H9 (cell line): ENCODE measurements around the gene HEYL. TPM values are rescaled to one million over a fixed set of nuclear protein-coding genes. Genes with fewer than 3 reads are reported as not detected.

Experiments
- DNase-seq: peaks from one replicate; pipeline ENCODE4 v3.0.0-alpha.2; 2017
- H2AFZ ChIP-seq: one replicate; pipeline ENCODE4 v1.6.1; 2013; ENCODE audit warnings: mild to moderate bottlenecking, low read length, control low read depth, moderate library complexity
- H2AK5ac ChIP-seq: 2 replicates; pipeline ENCODE4 v1.6.1; 2013; ENCODE audit warnings: low read length, control low read depth, mixed read lengths; ENCODE audit not compliant: insufficient read length
- H2BK120ac ChIP-seq: one replicate; pipeline ENCODE4 v1.6.1; 2013; ENCODE audit warnings: low read depth, mild to moderate bottlenecking, low read length, control low read depth, inconsistent platforms; ENCODE audit not compliant: poor library complexity, severe bottlenecking
- H2BK12ac ChIP-seq: 2 replicates; pipeline ENCODE4 v1.6.1; 2013; ENCODE audit warnings: low read length, control low read depth, mixed read lengths, low read depth; ENCODE audit not compliant: insufficient read length
- H2BK15ac ChIP-seq: 2 replicates; pipeline ENCODE4 v1.6.1; 2013; ENCODE audit warnings: low read depth, low read length, control low read depth
- H2BK20ac ChIP-seq: one replicate; pipeline ENCODE4 v1.6.1; 2013; ENCODE audit warnings: low read depth, mild to moderate bottlenecking, low read length, control low read depth, inconsistent platforms; ENCODE audit not compliant: poor library complexity, severe bottlenecking
- H2BK5ac ChIP-seq: 2 replicates; pipeline ENCODE4 v1.6.1; 2013; ENCODE audit warnings: low read length, control low read depth, mixed read lengths; ENCODE audit not compliant: insufficient read length
- H3K14ac ChIP-seq: 2 replicates; pipeline ENCODE4 v1.6.1; 2013; ENCODE audit warnings: low read length, control low read depth; ENCODE audit not compliant: insufficient read depth
- H3K18ac ChIP-seq: 2 replicates; pipeline ENCODE4 v1.6.1; 2013; ENCODE audit warnings: low read depth, mild to moderate bottlenecking, mixed read lengths, low read length, control low read depth; ENCODE audit not compliant: insufficient read length
- H3K23ac ChIP-seq: 2 replicates; pipeline ENCODE4 v1.6.1; 2013; ENCODE audit warnings: low read length, control low read depth, mixed read lengths, low read depth; ENCODE audit not compliant: insufficient read length
- H3K23me2 ChIP-seq: 2 replicates; pipeline ENCODE4 v1.6.1; 2013; ENCODE audit warnings: low read depth, mild to moderate bottlenecking, mixed read lengths, low read length, control low read depth; ENCODE audit not compliant: insufficient read length, poor library complexity, severe bottlenecking
- H3K27ac ChIP-seq: 2 replicates; pipeline ENCODE4 v1.5.1; 2013; ENCODE audit warnings: low read length, control low read depth, mixed read lengths, low read depth; ENCODE audit not compliant: insufficient read length
- H3K27me3 ChIP-seq: 2 replicates; pipeline ENCODE4 v1.6.1; 2013; ENCODE audit warnings: low read length, control low read depth, inconsistent platforms; ENCODE audit not compliant: insufficient read depth
- H3K4ac ChIP-seq: 2 replicates; pipeline ENCODE4 v1.6.1; 2013; ENCODE audit warnings: low read depth, mild to moderate bottlenecking, control low read depth, inconsistent platforms, low read length, moderate library complexity
- H3K4me1 ChIP-seq: 2 replicates; pipeline ENCODE4 v1.6.1; 2013; ENCODE audit warnings: low read length, control low read depth, inconsistent platforms; ENCODE audit not compliant: insufficient read depth
- H3K4me2 ChIP-seq: 2 replicates; pipeline ENCODE4 v1.6.1; 2013; ENCODE audit warnings: low read length, control low read depth, mixed read lengths; ENCODE audit not compliant: insufficient read length, insufficient read depth
- H3K56ac ChIP-seq: 2 replicates; pipeline ENCODE4 v1.6.1; 2013; ENCODE audit warnings: low read depth, mild to moderate bottlenecking, mixed read lengths, low read length, control low read depth; ENCODE audit not compliant: insufficient read length
- H3K79me1 ChIP-seq: 2 replicates; pipeline ENCODE4 v1.6.1; 2013; ENCODE audit warnings: low read depth, mild to moderate bottlenecking, moderate library complexity, low read length, control low read depth, inconsistent platforms; ENCODE audit not compliant: insufficient read depth, poor library complexity, severe bottlenecking
- H3K79me2 ChIP-seq: 2 replicates; pipeline ENCODE4 v1.6.1; 2013; ENCODE audit warnings: low read length, control low read depth, inconsistent platforms; ENCODE audit not compliant: insufficient read depth
- H3K9ac ChIP-seq: 2 replicates; pipeline ENCODE4 v1.6.1; 2013; ENCODE audit warnings: low read length, control low read depth, mixed read lengths; ENCODE audit not compliant: insufficient read length; ENCODE audit errors: extremely low read depth
- H3K9me3 ChIP-seq: one replicate; pipeline ENCODE4 v1.6.1; 2013; ENCODE audit warnings: low read depth, low read length, inconsistent platforms; ENCODE audit not compliant: control insufficient read depth
- H3T11ph ChIP-seq: one replicate; pipeline ENCODE4 v1.6.1; 2013; ENCODE audit warnings: mild to moderate bottlenecking, low read length, control low read depth, inconsistent platforms
- H4K20me1 ChIP-seq: one replicate; pipeline ENCODE4 v1.6.1; 2013; ENCODE audit not compliant: control insufficient read depth, insufficient read length, insufficient read depth
- H4K5ac ChIP-seq: 2 replicates; pipeline ENCODE4 v1.6.1; 2013; ENCODE audit warnings: low read depth, mild to moderate bottlenecking, mixed read lengths, low read length, control low read depth; ENCODE audit not compliant: insufficient read length
- H4K8ac ChIP-seq: replicated peaks from 2 replicates; pipeline ENCODE4 v1.6.1; 2013; ENCODE audit warnings: low read length, control low read depth, mixed read lengths, low read depth; ENCODE audit not compliant: insufficient read length
- H4K91ac ChIP-seq: 2 replicates; pipeline ENCODE4 v1.6.1; 2013; ENCODE audit warnings: low read depth, mild to moderate bottlenecking, moderate library complexity, mixed read lengths, low read length, control low read depth; ENCODE audit not compliant: insufficient read length
- H3K27ac Mint-ChIP-seq, 3 experiments: 2 replicates in 2 of 3; 3 replicates in 1 of 3; pipeline ENCODE4 v1.8.0; 2020 to 2021; ENCODE audit warnings: mixed read lengths in 3 of 3, mild to moderate bottlenecking in 1 of 3, moderate library complexity in 1 of 3
- H3K27me3 Mint-ChIP-seq: 2 replicates; pipeline ENCODE4 v1.8.0; 2021; ENCODE audit warnings: low read depth, mild to moderate bottlenecking, moderate library complexity, mixed read lengths
- H3K36me3 Mint-ChIP-seq, 3 experiments: 2 replicates in 2 of 3; 3 replicates in 1 of 3; pipeline ENCODE4 v1.8.0; 2020 to 2021; ENCODE audit warnings: low read depth in 3 of 3, mixed read lengths in 3 of 3; ENCODE audit not compliant: insufficient read depth in 1 of 3
- H3K4me1 Mint-ChIP-seq, 2 experiments: 2 replicates each; pipeline ENCODE4 v1.8.0; 2020; ENCODE audit warnings: mixed read lengths in 2 of 2
- H3K4me3 Mint-ChIP-seq, 2 experiments: 2 replicates in 1 of 2; 3 replicates in 1 of 2; pipeline ENCODE4 v1.8.0; 2020 to 2021; ENCODE audit warnings: mild to moderate bottlenecking in 2 of 2, mixed read lengths in 2 of 2, moderate library complexity in 1 of 2
- H3K9me3 Mint-ChIP-seq, 2 experiments: 2 replicates in 1 of 2; 3 replicates in 1 of 2; pipeline ENCODE4 v1.8.0; 2020; ENCODE audit warnings: mild to moderate bottlenecking in 2 of 2, mixed read lengths in 2 of 2, moderate library complexity in 1 of 2
- CTCF ChIP-seq: fragments of 200-600 bp; sonication (generic); conservative IDR thresholded peaks from 3 replicates; pipeline ENCODE4 v1.8.0; 2021; ENCODE audit warnings: antibody characterized with exemption, mild to moderate bottlenecking
- WGBS: extraction: QIAGEN DNeasy Blood & Tissue Kit; methylation state at CpG from one replicate; pipeline ENCODE4 v1.1.7; 2013; ENCODE audit warnings: missing lambda C conversion rate, low lambda C conversion rate, mixed read lengths; ENCODE audit not compliant: insufficient read length; ENCODE audit errors: extremely low coverage; 5-methylcytosine and 5-hydroxymethylcytosine counted together
- total RNA-seq: library from RNA; stranded (reverse); gene quantifications from 2 replicates; pipeline ENCODE4 v1.2.1, GENCODE V29; 2021

HEYL gene
- total RNA-seq, 1 experiment from 2014 or later, result 1.9 TPM

GRCh38 chr1:39666772-39667171 lies 27.3 kb upstream of the HEYL start:
- Histone ChIP-seq H3K23ac (no peak overlapping the region), H4K8ac (no peak overlapping the region), H2AK5ac (no peak overlapping the region), H2BK12ac (no peak overlapping the region), H2BK20ac (no peak overlapping the region), H4K91ac (no peak overlapping the region), H4K5ac (no peak overlapping the region), H3K79me2 (no peaks in the 10 kb centered on the region), H3T11ph (no peak overlapping the region), H3K27me3 (peaks cover 43% of the 10 kb centered on the region), H3K56ac (no peak overlapping the region), H3K79me1 (no peaks in the 10 kb centered on the region), H2BK15ac (no peak overlapping the region), H3K18ac (no peak overlapping the region), H3K9ac (no peak overlapping the region), H3K4ac (no peak overlapping the region), H2AFZ (no peak overlapping the region), H3K4me2 (no peak overlapping the region), H3K23me2 (no peaks in the 10 kb centered on the region), H4K20me1 (no peaks in the 10 kb centered on the region), H2BK5ac (no peak overlapping the region), H2BK120ac (no peak overlapping the region), H3K9me3 (no peaks in the 10 kb centered on the region), H3K4me1 (no peaks in the 10 kb centered on the region), H3K27ac (no peak overlapping the region), H3K14ac (no peak overlapping the region)
- Mint-ChIP-seq H3K27me3 (peaks cover 98% of the 10 kb centered on the region), H3K4me3 (no peak overlapping the region), H3K27ac (no peak overlapping the region), H3K9me3 (no peaks in the 10 kb centered on the region), H3K36me3 (no peaks in the 10 kb centered on the region; a peak in 1 of 7 replicates), H3K4me1 (peaks cover 0 to 9% of the 10 kb centered on the region in 2 experiments; a peak in 2 of 4 replicates)
- TF ChIP-seq CTCF, result no peak
- DNase-seq, result no peak
- no CpG with 5 or more reads among the region's 3 CpGs for WGBS
